ENCODE data around the gene B3GALT6.
"Not testable (repeated sequence)": the region's sequence is repeated elsewhere in the genome, so short reads cannot be mapped to it uniquely, and the experiment has no call there.

B3GALT6 gene

GRCh38 chr1:1232208-1232795 is at the start of gene B3GALT6:
Gene B3GALT6 (plus strand): TSS chr1:1232237. CDS start chr1:1232279, 42 bp downstream.
- peak; percentile 57 for DNase-seq

DNA sequence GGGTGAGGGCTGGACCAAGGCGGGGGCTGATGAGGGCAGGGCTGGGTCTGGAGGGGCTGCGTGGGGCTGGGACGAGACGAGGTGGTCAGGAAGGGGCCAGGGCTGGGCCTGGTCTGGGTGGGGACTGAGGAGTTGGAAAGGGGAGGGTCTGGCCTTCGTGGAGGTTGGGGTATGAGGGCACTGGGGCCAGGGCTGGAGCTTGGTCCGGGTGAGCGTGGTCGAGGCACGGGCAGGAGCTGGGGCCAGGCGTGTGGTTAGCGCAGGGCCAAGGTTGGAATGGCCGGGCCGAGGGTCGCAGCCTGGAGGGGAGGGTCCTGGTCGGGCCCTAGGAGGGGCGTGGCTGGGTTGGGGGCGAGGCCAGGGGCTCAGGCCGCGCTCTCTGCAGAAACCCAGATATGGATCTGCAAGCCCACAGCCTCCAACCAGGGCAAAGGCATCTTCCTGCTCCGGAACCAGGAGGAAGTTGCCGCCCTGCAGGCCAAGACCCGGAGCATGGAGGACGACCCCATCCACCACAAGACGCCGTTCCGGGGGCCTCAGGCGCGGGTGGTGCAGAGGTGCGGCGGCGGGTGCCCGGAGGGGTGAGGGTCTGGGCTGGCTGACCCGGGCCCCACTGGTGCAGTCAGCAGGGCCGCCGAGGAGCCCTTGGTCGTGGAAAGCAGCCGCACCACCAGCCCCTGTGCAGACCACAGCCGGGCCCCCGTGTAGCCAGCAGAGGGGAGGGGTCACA is 49.4 kb upstream of the B3GALT6 start:
- DNase-seq = no peak

DNA sequence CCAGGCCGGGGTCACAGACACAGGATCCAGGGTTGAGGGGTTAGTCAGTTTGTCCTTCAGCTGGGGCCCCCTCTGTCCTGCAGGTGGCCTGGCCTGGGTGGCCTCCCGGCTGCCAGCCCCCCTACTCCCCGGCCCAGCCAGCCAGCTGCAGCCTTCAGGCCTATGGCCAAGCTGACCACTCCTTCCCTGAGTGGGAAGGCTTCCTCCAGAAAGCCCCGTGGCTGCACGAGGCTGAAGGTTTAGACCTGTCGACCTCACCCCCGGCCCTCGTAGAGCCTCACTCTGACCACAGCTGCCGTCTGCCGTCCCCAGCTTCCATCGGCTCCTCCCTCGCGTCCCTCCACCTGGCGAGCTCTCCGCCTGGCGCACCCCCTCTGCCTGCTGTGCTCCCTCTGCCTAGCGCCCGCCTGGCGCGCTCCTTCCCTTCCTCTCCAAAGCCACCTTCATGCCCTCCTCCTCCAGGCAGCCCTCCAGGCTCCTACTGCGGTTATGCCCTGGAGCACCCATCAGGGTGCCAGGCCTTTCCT is 48.8 kb upstream of the B3GALT6 start:
- no peak for DNase-seq

- no peak for DNase-seq
Measured at GRCh38 chr1:1183833-1184775, 47.9 kb upstream of the B3GALT6 start.

DNA sequence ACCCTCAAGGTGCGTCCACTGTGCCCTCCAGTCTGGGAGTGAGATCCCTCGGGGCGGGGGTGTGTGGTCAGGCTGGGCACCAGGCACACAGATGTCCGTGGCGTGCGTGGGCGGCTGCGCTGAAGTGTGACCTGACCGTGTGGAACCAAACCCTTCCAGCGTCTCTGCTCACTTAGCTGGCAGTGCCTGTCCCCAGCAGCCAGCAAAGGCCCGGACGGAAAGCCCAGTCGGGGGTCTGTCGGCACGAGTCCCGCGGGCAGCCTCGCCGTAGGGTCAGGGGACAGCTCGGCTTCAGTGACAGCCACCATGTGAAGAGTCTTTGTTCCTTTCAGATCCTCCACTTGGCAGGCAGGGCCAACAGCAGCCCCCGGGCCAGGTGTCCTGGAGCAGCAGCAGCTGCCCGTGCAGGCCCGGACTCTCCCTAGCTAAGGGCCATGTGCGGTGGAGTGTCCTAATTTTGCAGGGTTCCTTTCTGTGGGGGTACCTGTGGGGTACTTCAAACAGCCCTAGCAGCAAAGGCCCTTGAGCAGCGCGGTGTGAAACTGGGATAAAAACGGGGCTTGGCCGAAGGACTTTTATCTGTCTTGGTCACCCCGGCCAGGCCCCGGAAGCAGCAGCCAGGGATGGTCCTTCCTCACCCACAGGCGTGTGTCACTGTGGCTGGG is 46.8 kb upstream of the B3GALT6 start:
- DNase-seq = no peak

- no peak for DNase-seq
Measured at GRCh38 chr1:1187938-1188337, 44.1 kb upstream of the B3GALT6 start.

DNA sequence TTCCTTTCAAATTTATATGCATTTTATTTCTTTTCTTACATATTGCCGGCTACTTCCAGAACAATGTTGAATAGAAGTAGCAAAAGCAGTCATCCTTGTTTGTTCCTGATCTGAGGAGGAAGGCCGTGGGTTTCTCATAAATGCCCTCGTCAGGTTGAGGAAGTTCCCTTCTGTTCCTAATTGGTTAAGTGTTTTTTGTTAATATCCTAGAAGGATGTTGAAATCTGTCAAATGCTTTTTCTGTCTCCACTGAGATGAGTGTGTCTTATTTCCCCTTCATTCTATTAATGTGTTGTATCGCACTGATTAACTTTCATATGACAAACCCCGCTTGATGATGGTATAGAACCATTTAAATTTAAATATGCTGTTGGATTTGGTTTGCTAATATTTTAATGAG is 42.9 kb upstream of the B3GALT6 start:
- no peak for DNase-seq

- DNase-seq = no peak
Measured at GRCh38 chr1:1191734-1192133, 40.3 kb upstream of the B3GALT6 start.

DNA sequence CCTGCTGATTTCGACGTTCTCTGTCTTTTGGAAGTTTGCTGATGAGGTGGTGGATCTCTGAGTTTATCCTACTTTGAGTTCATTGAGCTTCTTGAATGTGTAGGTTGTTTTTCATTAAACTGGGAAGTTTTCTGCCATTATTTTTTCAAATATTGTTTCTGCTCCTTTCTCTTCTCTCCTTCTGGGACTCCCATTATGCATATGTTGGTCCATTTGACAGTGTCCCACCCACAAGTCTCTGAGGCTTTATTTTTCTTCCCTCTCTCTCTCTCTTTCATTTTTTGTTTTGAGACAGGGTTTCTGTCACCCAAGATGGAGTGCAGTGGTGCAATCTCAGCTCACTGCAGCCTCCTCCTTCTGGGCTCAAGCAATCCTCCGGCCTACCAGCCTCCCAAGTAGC is 37.3 kb upstream of the B3GALT6 start:
- no peak for DNase-seq

DNA sequence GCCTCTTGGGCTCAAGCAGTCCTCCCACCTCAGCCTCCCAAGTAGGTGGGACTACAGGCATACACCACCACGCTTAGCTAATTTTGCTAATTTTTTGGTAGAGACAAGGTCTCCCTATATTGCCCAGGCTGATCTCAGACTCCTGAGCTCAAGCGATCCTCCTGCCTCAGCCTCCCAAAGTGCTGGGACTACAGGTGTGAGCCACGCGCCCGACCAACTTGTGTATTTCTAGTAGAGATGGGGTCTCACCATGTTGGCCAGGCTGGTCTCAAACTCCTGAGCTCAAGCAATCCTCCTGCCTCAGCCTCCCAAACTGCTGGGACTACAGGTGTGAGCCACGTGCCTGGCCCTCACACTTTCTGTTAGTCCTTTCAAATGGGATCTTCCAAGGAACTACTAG is 36.3 kb upstream of the B3GALT6 start:
- DNase-seq = not testable (repeated sequence)

- no peak for DNase-seq
Measured at GRCh38 chr1:1196431-1197187, 35.4 kb upstream of the B3GALT6 start.

DNA sequence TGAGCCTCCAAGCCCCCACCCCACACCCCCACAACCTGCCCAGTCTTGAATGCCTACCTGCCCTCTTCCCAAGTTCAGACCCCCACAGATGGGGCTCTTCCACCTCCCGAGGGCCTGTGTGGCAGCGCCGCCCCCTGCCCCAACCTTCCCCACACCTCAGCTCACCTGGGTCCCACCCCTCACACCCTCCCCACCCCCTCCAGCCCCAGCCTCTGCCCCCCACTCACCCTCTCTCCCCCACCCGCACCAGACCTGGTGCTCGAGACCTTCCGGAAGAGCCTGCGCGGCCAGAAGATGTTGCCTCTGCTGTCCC is 34.9 kb upstream of the B3GALT6 start:
- no peak for DNase-seq

- no peak for DNase-seq
Measured at GRCh38 chr1:1197551-1198422, 34.2 kb upstream of the B3GALT6 start.

DNA sequence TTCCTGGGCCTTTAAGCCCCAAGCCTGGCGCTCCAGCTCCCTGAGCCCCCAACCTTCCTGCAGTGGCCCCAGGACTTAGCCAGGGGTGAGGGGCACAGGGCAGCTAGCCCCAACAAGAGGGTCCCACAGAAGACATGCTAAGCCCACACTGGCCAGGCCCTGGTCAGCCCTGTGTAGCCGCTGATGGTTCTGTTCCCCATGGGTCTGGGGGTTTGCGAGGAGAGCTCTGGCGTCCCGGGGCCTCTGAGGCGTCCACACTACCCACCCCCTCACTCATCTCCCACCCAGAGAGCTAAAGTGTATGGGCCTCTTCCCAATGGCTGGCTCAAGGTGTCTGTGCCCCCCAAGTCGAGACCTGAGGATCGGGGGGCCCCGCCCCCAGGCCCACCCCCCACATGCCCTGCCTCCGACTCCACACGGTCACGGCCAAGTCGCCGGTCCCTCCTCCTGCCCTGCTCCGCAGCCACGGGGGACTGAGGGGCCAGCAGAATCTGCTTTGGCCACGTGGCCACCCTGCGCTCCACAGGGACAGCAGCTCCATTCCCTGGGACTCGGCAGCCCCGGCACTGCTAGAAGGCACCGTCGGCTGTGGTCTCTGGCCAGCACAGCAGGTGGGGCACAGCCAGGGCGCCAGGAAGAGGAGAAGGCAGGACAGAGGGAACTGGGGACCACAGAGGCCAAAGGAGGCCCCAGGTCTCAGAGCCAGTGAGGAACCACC is 33.5 kb upstream of the B3GALT6 start:
- no peak for DNase-seq

DNA sequence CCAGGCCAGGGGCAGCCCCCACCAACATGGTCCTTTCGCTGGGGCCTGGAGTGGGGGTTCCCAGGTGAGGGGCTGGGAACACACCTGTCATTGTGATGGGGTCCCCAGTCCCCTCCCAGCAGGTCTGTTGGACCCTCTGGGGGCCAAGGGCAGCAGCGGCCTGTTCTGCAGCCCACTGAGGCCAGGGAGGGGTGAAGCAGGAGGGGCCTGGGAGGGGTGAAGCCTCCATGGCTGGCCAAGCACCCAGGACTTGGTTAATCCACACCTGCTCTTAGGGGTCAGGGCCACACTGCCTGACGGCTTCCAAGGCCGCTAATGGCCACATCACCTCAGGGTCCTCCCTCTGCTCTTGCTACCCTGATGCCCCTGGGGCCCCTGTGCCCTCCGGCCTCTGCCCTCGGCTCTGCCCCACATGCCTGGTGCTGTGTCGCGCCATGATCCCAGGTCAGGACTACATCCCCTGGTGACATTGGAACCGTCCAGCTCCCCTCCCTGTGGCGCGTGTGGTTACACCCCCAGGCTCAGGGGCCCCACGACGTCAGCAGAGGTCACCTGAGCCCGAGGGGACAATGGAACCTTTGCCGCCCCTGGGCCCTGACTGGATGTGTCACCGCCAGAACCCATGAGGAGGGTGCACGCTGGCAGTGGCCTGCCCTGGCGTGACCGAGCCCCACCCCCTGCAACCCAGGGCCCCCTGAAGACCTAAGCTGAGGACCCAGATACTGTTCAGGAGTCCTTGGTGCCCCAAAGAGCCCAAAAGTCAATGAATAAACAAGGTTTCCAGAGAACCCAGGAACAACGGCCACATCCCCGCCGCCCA is 32.7 kb upstream of the B3GALT6 start:
- DNase-seq = no peak

- DNase-seq = no peak
Measured at GRCh38 chr1:1199961-1200875, 31.8 kb upstream of the B3GALT6 start.

DNA sequence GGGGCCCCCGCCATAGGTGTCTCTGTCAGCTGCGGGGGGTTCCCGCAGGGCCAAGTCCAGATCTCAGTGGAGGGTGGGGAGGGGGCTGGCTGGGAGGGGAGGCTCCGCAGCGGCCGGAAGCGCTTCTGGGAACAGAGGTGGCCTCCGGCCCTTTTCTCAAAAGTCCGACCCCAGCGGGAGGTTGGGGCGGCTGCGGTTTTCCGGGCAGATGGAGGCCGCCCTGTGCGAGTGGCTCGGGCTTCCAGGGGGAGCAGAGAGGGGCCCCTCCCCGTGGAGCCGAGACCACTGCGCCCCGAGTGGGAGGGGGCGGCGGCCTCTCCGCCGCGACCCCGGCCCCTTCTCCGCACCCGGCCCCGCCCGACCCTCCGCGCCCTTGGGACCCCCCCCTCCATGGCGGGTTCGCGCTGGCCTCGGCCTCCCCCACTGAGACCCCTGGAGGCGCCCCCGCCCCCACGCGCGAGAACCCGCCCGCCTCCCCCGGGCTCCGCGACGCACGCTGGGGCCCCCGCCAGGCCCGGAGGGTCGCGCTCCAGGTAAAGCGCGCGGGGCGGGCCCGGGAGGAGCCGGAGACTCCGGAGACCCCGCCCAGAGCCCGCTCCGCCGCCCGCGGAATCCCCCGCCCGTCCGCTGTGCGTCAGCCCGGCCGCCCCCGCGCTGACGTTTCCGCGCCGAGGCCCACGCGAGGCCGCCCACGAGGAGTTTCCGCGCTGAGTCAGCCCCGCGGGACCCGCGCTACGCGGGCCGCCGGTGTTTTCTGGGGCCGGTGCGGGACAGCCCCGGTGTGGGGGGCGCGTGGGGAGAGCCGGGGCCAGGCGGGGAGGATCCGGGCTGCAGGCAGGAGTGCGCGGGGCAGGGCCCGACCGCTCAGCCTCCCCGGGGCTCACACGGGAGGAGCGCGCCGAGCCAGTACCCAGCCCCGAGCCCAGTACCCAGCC is 30.9 kb upstream of the B3GALT6 start:
- DNase-seq = peak; percentile 46
